Mucosa of rectum (tissue), 2 donors: ENCODE measurements around the gene IRF2BP2.

Experiments used
- H3K27ac ChIP-seq, 2 donors: one replicate each; pipeline ENCODE4 v1.7.0; 2013; ENCODE audit warnings: inconsistent platforms in 2 of 2, low read depth in 2 of 2, low read length in 2 of 2
- H3K27me3 ChIP-seq, 2 donors: one replicate each; pipeline ENCODE4 v1.7.0; 2013; ENCODE audit warnings: low read length in 2 of 2; ENCODE audit not compliant: control insufficient read depth in 2 of 2, insufficient read depth in 2 of 2
- H3K36me3 ChIP-seq, 2 donors: one replicate each; pipeline ENCODE4 v1.7.0; 2013; ENCODE audit warnings: low read length in 2 of 2; ENCODE audit not compliant: control insufficient read depth in 2 of 2, insufficient read depth in 2 of 2
- H3K4me1 ChIP-seq, 2 donors: one replicate each; pipeline ENCODE4 v1.7.0; 2013; ENCODE audit warnings: low read length in 2 of 2, mild to moderate bottlenecking in 1 of 2; ENCODE audit not compliant: control insufficient read depth in 2 of 2, insufficient read depth in 2 of 2
- H3K4me3 ChIP-seq, 2 donors: one replicate each; pipeline ENCODE4 v1.7.0; 2013; ENCODE audit warnings: low read length in 2 of 2
- H3K9ac ChIP-seq, 2 donors: one replicate each; pipeline ENCODE4 v1.7.0; 2013; ENCODE audit warnings: low read length in 2 of 2, low read depth in 1 of 2, mild to moderate bottlenecking in 1 of 2
- H3K9me3 ChIP-seq, 2 donors: one replicate each; pipeline ENCODE4 v1.7.0; 2013; ENCODE audit warnings: low read length in 2 of 2; ENCODE audit not compliant: control insufficient read depth in 2 of 2
- donor health status: healthy.
- donor health status: Normal muscosa, but diverticular disease.

The IRF2BP2 gene

DNA sequence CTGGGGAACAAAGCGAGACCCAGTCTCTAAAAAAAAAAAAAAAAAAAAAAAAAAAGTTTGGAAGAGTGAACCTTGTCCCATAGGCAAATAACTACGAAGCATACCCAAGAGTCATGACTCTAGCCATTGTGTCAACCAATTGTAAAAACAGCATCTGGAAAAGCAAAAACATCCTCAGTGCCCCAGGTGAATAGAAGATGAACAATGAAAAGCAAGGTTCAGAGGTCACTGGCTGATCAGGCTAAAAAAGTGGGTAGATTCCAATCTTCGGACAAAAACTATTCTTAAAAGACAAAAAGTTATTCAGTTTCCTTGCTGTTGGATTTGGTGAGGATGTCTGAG lies 11.1 kb upstream of the IRF2BP2 start:
- H3K36me3 ChIP-seq = no peaks in the 10 kb centered on the region
- H3K9me3 ChIP-seq = no peaks in the 10 kb centered on the region
- H3K4me3 ChIP-seq = no peak overlapping the region
- H3K9ac ChIP-seq = no peak overlapping the region
- H3K27me3 ChIP-seq = no peaks in the 10 kb centered on the region
- peaks cover 22 to 51% of the 10 kb centered on the region in 2 donors for H3K4me1 ChIP-seq
- no peak overlapping the region for H3K27ac ChIP-seq

GRCh38 chr1:234620272-234621126 lies 10.5 kb upstream of the IRF2BP2 start:
- Histone ChIP-seq H3K9me3 (no peaks in the 10 kb centered on the region), H3K9ac (peak overlapping the region in 1 of 2 donors; percentile 33), H3K4me3 (no peak overlapping the region), H3K27ac (peak overlapping the region; percentile 64 to 65), H3K36me3 (no peaks in the 10 kb centered on the region), H3K4me1 (peaks cover 22 to 51% of the 10 kb centered on the region in 2 donors), H3K27me3 (no peaks in the 10 kb centered on the region)

- H3K36me3 ChIP-seq = no peaks in the 10 kb centered on the region
- H3K9ac ChIP-seq = peak overlapping the region in 1 of 2 donors; percentile 33
- no peaks in the 10 kb centered on the region for H3K27me3 ChIP-seq
- peaks cover 22 to 51% of the 10 kb centered on the region in 2 donors for H3K4me1 ChIP-seq
- peak overlapping the region; percentile 64 to 65 for H3K27ac ChIP-seq
- H3K9me3 ChIP-seq = no peaks in the 10 kb centered on the region
- no peak overlapping the region for H3K4me3 ChIP-seq
These were observed 9.8 kb upstream of the IRF2BP2 start for GRCh38 chr1:234619794-234620247.

- no peaks in the 10 kb centered on the region for H3K36me3 ChIP-seq
These were observed 9.1 kb upstream of the IRF2BP2 start for GRCh38 chr1:234619071-234619480.

DNA sequence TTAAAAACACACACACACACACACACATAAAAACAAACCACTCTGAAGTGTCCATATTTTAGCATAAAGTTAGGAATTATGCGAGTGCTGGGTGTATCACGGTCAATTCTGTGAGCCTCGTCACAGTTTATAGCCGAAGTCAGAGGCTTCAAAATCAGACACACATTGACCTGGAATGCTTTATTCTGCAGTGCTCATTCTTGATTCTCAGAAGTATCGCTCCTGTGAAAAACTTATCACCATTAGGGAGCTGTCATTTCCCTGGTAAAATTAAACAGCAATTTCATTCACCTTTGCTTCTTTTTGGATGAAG lies 8.7 kb upstream of the IRF2BP2 start:
- peaks cover 24 to 53% of the 10 kb centered on the region in 2 donors for H3K4me1 ChIP-seq
- H3K9me3 ChIP-seq = no peaks in the 10 kb centered on the region
- H3K36me3 ChIP-seq = no peaks in the 10 kb centered on the region
- peak overlapping the region; percentile 40 to 51 for H3K27ac ChIP-seq
- no peak overlapping the region for H3K4me3 ChIP-seq
- no peak overlapping the region for H3K9ac ChIP-seq
- no peaks in the 10 kb centered on the region for H3K27me3 ChIP-seq

More at GRCh38 chr1:234619071-234619480, 9.1 kb upstream of the IRF2BP2 start:
- Histone ChIP-seq H3K4me3 (no peak overlapping the region), H3K9me3 (no peaks in the 10 kb centered on the region), H3K4me1 (peaks cover 22 to 53% of the 10 kb centered on the region in 2 donors), H3K27ac (peak overlapping the region; percentile 40 to 51), H3K27me3 (no peaks in the 10 kb centered on the region), H3K9ac (peak overlapping the region; percentile 14 to 33)

GRCh38 chr1:234617986-234618736 lies 8.2 kb upstream of the IRF2BP2 start:
- Histone ChIP-seq H3K27me3 (no peaks in the 10 kb centered on the region), H3K4me3 (no peak overlapping the region), H3K4me1 (peaks cover 29 to 55% of the 10 kb centered on the region in 2 donors), H3K36me3 (no peaks in the 10 kb centered on the region), H3K9me3 (no peaks in the 10 kb centered on the region), H3K27ac (peak overlapping the region in 1 of 2 donors; percentile 51), H3K9ac (no peak overlapping the region)

- H3K4me1 ChIP-seq = peaks cover 36 to 62% of the 10 kb centered on the region in 2 donors
- no peaks in the 10 kb centered on the region for H3K27me3 ChIP-seq
- H3K4me3 ChIP-seq = no peak overlapping the region
- no peaks in the 10 kb centered on the region for H3K36me3 ChIP-seq
- H3K9ac ChIP-seq = no peak overlapping the region
- no peak overlapping the region for H3K27ac ChIP-seq
- H3K9me3 ChIP-seq = no peaks in the 10 kb centered on the region
These were observed 7.4 kb upstream of the IRF2BP2 start for GRCh38 chr1:234617131-234617985.

- no peak overlapping the region for H3K9ac ChIP-seq
- H3K9me3 ChIP-seq = no peaks in the 10 kb centered on the region
- no peak overlapping the region for H3K4me3 ChIP-seq
- H3K27me3 ChIP-seq = no peaks in the 10 kb centered on the region
- H3K27ac ChIP-seq = no peak overlapping the region
- peaks cover 43 to 64% of the 10 kb centered on the region in 2 donors for H3K4me1 ChIP-seq
- no peaks in the 10 kb centered on the region for H3K36me3 ChIP-seq
These were observed 6.7 kb upstream of the IRF2BP2 start for GRCh38 chr1:234616644-234617043.

- H3K27me3 ChIP-seq = no peaks in the 10 kb centered on the region
- peaks cover 31 to 57% of the 10 kb centered on the region in 2 donors for H3K4me1 ChIP-seq
- H3K9ac ChIP-seq = peak overlapping the region; percentile 89 to 99
- peak overlapping the region in 1 of 2 donors; percentile 85 for H3K4me3 ChIP-seq
- H3K36me3 ChIP-seq = no peaks in the 10 kb centered on the region
- H3K27ac ChIP-seq = peak overlapping the region; percentile 99 to 100
- no peaks in the 10 kb centered on the region for H3K9me3 ChIP-seq
These were observed 4.1 kb upstream of the IRF2BP2 start for GRCh38 chr1:234614081-234614489.
